ENCODE results near the gene EPYC.

GRCh38 chr12:91004872-91005271 is at the start of gene EPYC:
- TF ChIP-seq CTCF (IDR thresholded peaks at IDR 0.05) (no peak), POLR2A (IDR thresholded peaks at IDR 0.05) (no peak)
